Heart left ventricle (tissue), 16 donors: ENCODE measurements around the gene SERPINF2. TPM values are rescaled to one million over a fixed set of nuclear protein-coding genes. Genes with fewer than 3 reads are reported as not detected.
A peak's percentile ranks its signal among the peaks of the same experiment; 100 is the strongest.

Experiments used
- ATAC-seq, 4 donors: fragments of 200-7000 bp; cut with Tn5 transposase; one replicate each; pipeline ENCODE4 v1.9.1; 2020 to 2022; ENCODE audit warnings: moderate library complexity in 4 of 4, mild to moderate bottlenecking in 3 of 4, moderate number of reproducible peaks in 1 of 4
- DNase-seq, 5 donors: peaks; one replicate each; pipeline ENCODE4 v3.0.0-alpha.2; 2020
- H3K27ac ChIP-seq, 12 donors: fragments of 200-600 bp; sonication (generic) in 4 of 12; one replicate each; pipeline versions ENCODE4 v1.5.0 to v1.8.0; 2016 to 2022; ENCODE audit warnings: mild to moderate bottlenecking in 2 of 12
- H3K27me3 ChIP-seq, 9 donors: fragments of 200-600 bp; sonication (generic) in 2 of 9; one replicate each; pipeline versions ENCODE4 v1.5.1 to v1.8.0; 2016 to 2022; ENCODE audit warnings: mild to moderate bottlenecking in 3 of 9
- H3K36me3 ChIP-seq, 9 donors: fragments of 200-600 bp; sonication (generic) in 2 of 9; one replicate each; pipeline versions ENCODE4 v1.5.0 to v1.8.0; 2018 to 2022; ENCODE audit warnings: mild to moderate bottlenecking in 2 of 9
- H3K4me1 ChIP-seq, 12 donors: fragments of 200-600 bp; sonication (generic) in 4 of 12; one replicate each; pipeline versions ENCODE4 v1.5.0 to v1.8.0; 2016 to 2022; ENCODE audit warnings: mild to moderate bottlenecking in 3 of 12
- H3K4me3 ChIP-seq, 12 donors: fragments of 200-600 bp; sonication (generic) in 4 of 12; one replicate each; pipeline versions ENCODE4 v1.5.0 to v1.8.0; 2017 to 2022; ENCODE audit warnings: mild to moderate bottlenecking in 9 of 12, moderate library complexity in 4 of 12
- H3K9me3 ChIP-seq, 12 donors: fragments of 200-600 bp; sonication (generic) in 4 of 12; one replicate each; pipeline versions ENCODE4 v1.5.0 to v1.8.0; 2016 to 2022; ENCODE audit warnings: mild to moderate bottlenecking in 1 of 12
- POLR2A ChIP-seq, 2 donors: fragments of 450-650 bp; IDR thresholded peaks; one replicate each; pipeline ENCODE4 v1.6.1; 2017; ENCODE audit warnings: antibody characterized with exemption in 2 of 2, mild to moderate bottlenecking in 2 of 2, moderate library complexity in 2 of 2
- WGBS, 4 donors: extraction: QIAGEN DNeasy Blood & Tissue Kit in 2 of 4; methylation state at CpG; one replicate each; pipeline versions ENCODE4 v1.1.5 to v1.1.7; 2013 to 2018; 5-methylcytosine and 5-hydroxymethylcytosine counted together
- intact Hi-C, 10 donors: fragments of 100-400 bp; cut with DNase I; formaldehyde crosslinking; loops; one replicate each; pipeline versions ENCODE4 v1.11.1 to v1.14.2; 2022
- polyA plus RNA-seq, 2 donors: library from polyadenylated mRNA; stranded (reverse); fragments of 200-250 nt; gene quantifications; one replicate each; pipeline ENCODE4 v1.2.3, GENCODE V29; 2013
- total RNA-seq, 9 donors: library from RNA; depleted of rRNA in 2 of 9; stranded (reverse); fragments of >200 nt in 2 of 9; fragmentation: NEBNext Ultra II Directional in 3 of 9; extraction: Animal tissue kit (Norgen Biotek cat#: 25700) in 3 of 9; gene quantifications; one replicate each; pipeline versions ENCODE4 v1.1.0 to v1.2.4, GENCODE V29; 2016 to 2023
- TF ChIP-seq, protein P1 (sequence below), 12 donors: fragments of 200-600 bp; sonication (generic) in 4 of 12; IDR thresholded peaks; one replicate each; pipeline versions ENCODE4 v1.5.0 to v1.8.0; 2018 to 2022; ENCODE audit warnings: antibody characterized with exemption in 12 of 12, mild to moderate bottlenecking in 5 of 12
- donor health status: ischemic (EF 13 %, LVEDD 7.1; RV severe dilation, severe dysfunction).
- donor health status: healthy with polysubstance abuse.
- donor health status: DM: no; HTN: yes; CAD: no.
- donor health status: DM: no; HTN: no; CAD: no.
- donor health status: ischemic (EF 25% LVEDD 6.9; RV normal size, moderate dysfunction).
- donor health status: ischemic (EF 25% LVEDD 5.7; RV mildly dilated, moderate dysfunction).
- donor health status: healthy.
- donor health status: DM: yes; HTN: yes; CAD: no.
- donor health status: ischemic (EF 35%, LVEDD 5.7; RV mildly dilated, moderate dysfunction).
- donor health status: nonischemic (EF 11% LVEDD 7.7; RV severe dilation, severe dysfunction).
- donor health status: DM: yes; HTN: yes; CAD: no.
- donor health status: PGD.
- donor health status: ischemic (EF 29% LVEDD 5.4; RV normal size, mild dysfunction).
- donor health status: nonischemic (EF 23%, LVEDD 6.1; RV moderate dilation, normal function).

Gene SERPINF2
- total and polyA plus RNA-seq, 11 donors, result 0.25 to 1.8 (median 0.77) TPM; not detected in 1

DNA sequence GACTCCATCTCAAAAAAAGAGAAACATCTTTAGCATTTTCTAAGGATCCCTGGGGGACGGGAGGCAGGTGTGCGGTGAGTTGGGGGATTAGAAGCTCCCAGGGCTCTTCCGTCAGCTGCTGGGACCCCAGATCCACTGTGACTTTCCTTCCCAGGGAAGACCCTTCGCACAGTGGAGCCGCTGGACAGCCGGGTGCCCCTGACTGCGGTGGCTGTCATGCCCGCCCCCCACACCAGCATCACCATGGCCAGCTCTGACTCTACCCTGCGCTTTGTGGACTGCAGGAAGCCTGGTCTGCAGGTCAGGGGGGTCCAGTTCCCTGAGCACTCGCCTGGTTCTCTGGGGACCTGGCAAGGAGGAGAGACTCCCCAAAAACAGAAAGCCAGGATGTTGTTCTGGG is 7.3 kb upstream of the SERPINF2 start:
- H3K27ac ChIP-seq, result peak overlapping the region in 1 of 12 donors; percentile 51
- peaks cover 0 to 68% (median 45%) of the 10 kb centered on the region in 9 donors for H3K36me3 ChIP-seq
- no peak for ATAC-seq
- 94 to 98% (median 96%) methylated on average over 10 of the region's 10 CpGs for WGBS, 4 donors
- H3K4me1 ChIP-seq, result peaks cover 0 to 39% (median 25%) of the 10 kb centered on the region in 12 donors
- intact Hi-C loops, result loop anchor here in 1 of 10 donors (10.0 kb wide), 1 partner anchor 299 kb away; the partner anchor contains the start of gene DPH1
- no peaks in the 10 kb centered on the region for H3K9me3 ChIP-seq
- no peak overlapping the region for H3K4me3 ChIP-seq
- no peaks in the 10 kb centered on the region for H3K27me3 ChIP-seq
- DNase-seq, result peak in 1 of 5 donors; percentile 23
- TF ChIP-seq POLR2A (IDR thresholded peaks at IDR 0.05), result no peak
- TF ChIP-seq, protein P1, sequence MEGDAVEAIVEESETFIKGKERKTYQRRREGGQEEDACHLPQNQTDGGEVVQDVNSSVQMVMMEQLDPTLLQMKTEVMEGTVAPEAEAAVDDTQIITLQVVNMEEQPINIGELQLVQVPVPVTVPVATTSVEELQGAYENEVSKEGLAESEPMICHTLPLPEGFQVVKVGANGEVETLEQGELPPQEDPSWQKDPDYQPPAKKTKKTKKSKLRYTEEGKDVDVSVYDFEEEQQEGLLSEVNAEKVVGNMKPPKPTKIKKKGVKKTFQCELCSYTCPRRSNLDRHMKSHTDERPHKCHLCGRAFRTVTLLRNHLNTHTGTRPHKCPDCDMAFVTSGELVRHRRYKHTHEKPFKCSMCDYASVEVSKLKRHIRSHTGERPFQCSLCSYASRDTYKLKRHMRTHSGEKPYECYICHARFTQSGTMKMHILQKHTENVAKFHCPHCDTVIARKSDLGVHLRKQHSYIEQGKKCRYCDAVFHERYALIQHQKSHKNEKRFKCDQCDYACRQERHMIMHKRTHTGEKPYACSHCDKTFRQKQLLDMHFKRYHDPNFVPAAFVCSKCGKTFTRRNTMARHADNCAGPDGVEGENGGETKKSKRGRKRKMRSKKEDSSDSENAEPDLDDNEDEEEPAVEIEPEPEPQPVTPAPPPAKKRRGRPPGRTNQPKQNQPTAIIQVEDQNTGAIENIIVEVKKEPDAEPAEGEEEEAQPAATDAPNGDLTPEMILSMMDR (IDR thresholded peaks at IDR 0.05), result no peak

DNA sequence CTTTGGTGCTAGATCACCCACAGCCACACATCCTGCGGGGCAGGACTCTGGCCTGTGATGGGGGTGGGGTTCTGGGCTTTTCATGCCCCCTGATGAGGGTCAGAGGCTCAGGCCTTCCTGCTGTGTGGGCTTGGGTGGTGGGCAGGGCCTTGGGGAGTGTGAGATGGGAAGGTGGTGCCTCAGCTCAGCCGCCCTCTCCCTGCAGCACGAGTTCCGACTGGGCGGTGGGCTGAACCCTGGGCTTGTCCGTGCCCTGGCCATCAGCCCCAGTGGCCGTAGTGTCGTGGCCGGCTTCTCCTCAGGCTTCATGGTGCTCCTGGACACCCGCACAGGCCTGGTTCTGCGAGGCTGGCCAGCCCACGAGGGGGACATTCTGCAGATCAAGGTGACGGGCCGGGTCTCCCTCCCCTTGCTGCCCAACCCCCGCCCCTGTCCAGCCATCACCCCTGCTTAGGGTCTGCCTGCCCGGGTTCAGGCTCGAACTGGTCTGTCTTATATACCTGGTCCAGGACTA is 6.8 kb upstream of the SERPINF2 start:
- peak in 2 of 4 donors; percentile 2 for ATAC-seq
- intact Hi-C loops, result loop anchor here in 1 of 10 donors (10.0 kb wide), 1 partner anchor 299 kb away; the partner anchor contains the start of gene DPH1

DNA sequence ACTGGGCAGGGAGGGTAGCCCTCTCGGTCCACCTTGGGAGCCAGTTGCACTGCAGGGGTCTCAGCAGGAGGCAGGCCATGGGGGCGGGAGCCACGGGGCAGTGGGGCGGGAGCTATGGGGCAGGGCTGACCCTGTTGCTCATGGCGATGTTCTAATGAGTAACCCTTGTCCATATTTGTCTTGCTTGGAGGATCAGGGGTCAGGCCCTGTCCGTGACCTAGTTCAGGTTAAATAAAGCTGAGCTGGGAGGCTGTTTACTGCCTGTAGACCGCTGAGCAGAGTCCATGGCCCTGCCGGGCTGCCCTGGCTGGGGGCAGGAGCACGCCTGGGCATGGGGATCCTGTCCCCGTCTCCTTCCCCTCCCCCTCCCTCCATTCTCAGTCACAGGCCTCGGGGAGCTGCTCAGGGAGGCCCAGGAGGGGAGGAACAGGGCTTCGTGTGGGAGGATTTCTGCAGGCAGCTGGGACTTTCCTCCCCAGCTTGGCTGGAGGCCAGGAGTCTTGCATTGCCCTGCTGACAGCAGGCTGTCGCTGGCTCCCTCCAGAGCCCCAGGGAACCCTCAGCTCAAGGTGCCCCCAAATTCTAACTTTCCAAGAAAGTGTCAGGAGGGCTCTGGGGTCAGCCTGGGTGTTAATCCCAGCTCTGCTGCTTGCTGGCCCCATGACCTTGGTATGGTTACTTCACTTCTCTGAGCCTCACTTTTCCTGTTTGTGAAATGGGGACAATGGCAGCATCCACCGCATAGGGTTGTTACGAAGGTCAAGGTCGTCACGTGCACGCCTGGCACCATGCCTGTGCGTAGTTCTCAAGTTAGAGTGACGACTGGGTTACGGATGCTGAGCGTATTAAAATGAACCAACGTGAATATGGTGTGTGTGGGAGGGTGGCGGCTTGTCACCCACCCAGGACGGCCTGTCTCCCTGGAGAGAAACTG is 6.1 kb upstream of the SERPINF2 start:
- peak; percentile 34 to 80 (median 68) for ATAC-seq
- peak; percentile 70 to 88 (median 84) for DNase-seq
- Histone ChIP-seq H3K27me3 (no peaks in the 10 kb centered on the region), H3K4me1 (peaks cover 0 to 30% (median 16%) of the 10 kb centered on the region in 12 donors), H3K4me3 (no peak overlapping the region), H3K27ac (peak overlapping the region in 6 of 12 donors; percentile 10 to 64 (median 27)), H3K36me3 (peaks cover 0 to 56% (median 36%) of the 10 kb centered on the region in 9 donors), H3K9me3 (no peaks in the 10 kb centered on the region)
- TF ChIP-seq POLR2A (IDR thresholded peaks at IDR 0.05), result no peak
- TF ChIP-seq, protein P1 (IDR thresholded peaks at IDR 0.05), result no peak
- 57 to 67% (median 61%) methylated on average over 19 to 25 of the region's 25 CpGs for WGBS, 4 donors
- intact Hi-C loops, result loop anchor here in 1 of 10 donors (10.0 kb wide), 1 partner anchor 298 kb away; the partner anchor contains the start of gene DPH1

More for the DNA sequence above, 6.8 kb upstream of the SERPINF2 start:
- Histone ChIP-seq H3K27me3 (no peaks in the 10 kb centered on the region), H3K36me3 (peaks cover 0 to 64% (median 41%) of the 10 kb centered on the region in 9 donors), H3K9me3 (no peaks in the 10 kb centered on the region), H3K27ac (peak overlapping the region in 6 of 12 donors; percentile 8 to 64 (median 27)), H3K4me3 (no peak overlapping the region), H3K4me1 (peaks cover 0 to 34% (median 20%) of the 10 kb centered on the region in 12 donors)
- no peak for DNase-seq
- 89 to 100% (median 95%) methylated on average over 6 to 17 of the region's 17 CpGs for WGBS, 4 donors
- no peak for TF ChIP-seq POLR2A (IDR thresholded peaks at IDR 0.05)
- TF ChIP-seq, protein P1 (IDR thresholded peaks at IDR 0.05), result no peak
